ENCODE measurements around the gene PAMR1. TPM values are rescaled to one million over a fixed set of nuclear protein-coding genes. Genes with fewer than 3 reads are reported as not detected.

The PAMR1 gene
- polyA plus RNA-seq, 4 donors = 5.0 to 74.7 (median 15.9) TPM

GRCh38 chr11:35507688-35508087, 17.7 kb downstream of the PAMR1 start:
- DNase-seq (ENCODE audit: low read depth in 4 of 4, low spot score in 3 of 4) = no peak

GRCh38 chr11:35501776-35502175, 23.6 kb downstream of the PAMR1 start:
- no peak for DNase-seq (ENCODE audit: low read depth in 4 of 4, low spot score in 3 of 4)

- DNase-seq (ENCODE audit: low read depth in 4 of 4, low spot score in 3 of 4) = no peak
Observed at GRCh38 chr11:35500744-35501143, 24.7 kb downstream of the PAMR1 start.

GRCh38 chr11:35496416-35496815, 29.0 kb downstream of the PAMR1 start:
- no peak for DNase-seq (ENCODE audit: low read depth in 4 of 4, low spot score in 3 of 4)

GRCh38 chr11:35494957-35495490, 30.4 kb downstream of the PAMR1 start:
- no peak for DNase-seq (ENCODE audit: low read depth in 4 of 4, low spot score in 3 of 4)

- DNase-seq (ENCODE audit: low read depth in 4 of 4, low spot score in 3 of 4) = no peak
Observed at GRCh38 chr11:35491231-35491871, 34.1 kb downstream of the PAMR1 start.

GRCh38 chr11:35488117-35488516, 37.3 kb downstream of the PAMR1 start:
- DNase-seq (ENCODE audit: low read depth in 4 of 4, low spot score in 3 of 4) = no peak

- DNase-seq (ENCODE audit: low read depth in 4 of 4, low spot score in 3 of 4) = peak in 2 of 4 donors; percentile 35 to 43
Observed at GRCh38 chr11:35487532-35488078, 37.8 kb downstream of the PAMR1 start.

GRCh38 chr11:35486934-35487333, 38.5 kb downstream of the PAMR1 start:
- no peak for DNase-seq (ENCODE audit: low read depth in 4 of 4, low spot score in 3 of 4)

GRCh38 chr11:35486446-35486845, 39.0 kb downstream of the PAMR1 start:
- DNase-seq (ENCODE audit: low read depth in 4 of 4, low spot score in 3 of 4) = no peak

GRCh38 chr11:35485656-35486322, 39.6 kb downstream of the PAMR1 start:
- DNase-seq (ENCODE audit: low read depth in 4 of 4, low spot score in 3 of 4) = peak; percentile 54 to 71 (median 64)

GRCh38 chr11:35484435-35484834, 41.0 kb downstream of the PAMR1 start:
- no peak for DNase-seq (ENCODE audit: low read depth in 4 of 4, low spot score in 3 of 4)

GRCh38 chr11:35483131-35483820, 42.1 kb downstream of the PAMR1 start:
- no peak for DNase-seq (ENCODE audit: low read depth in 4 of 4, low spot score in 3 of 4)

GRCh38 chr11:35479731-35480130, 45.7 kb downstream of the PAMR1 start:
- no peak for DNase-seq (ENCODE audit: low read depth in 4 of 4, low spot score in 3 of 4)

GRCh38 chr11:35478471-35479091, 46.8 kb downstream of the PAMR1 start:
- no peak for DNase-seq (ENCODE audit: low read depth in 4 of 4, low spot score in 3 of 4)

- no peak for DNase-seq (ENCODE audit: low read depth in 4 of 4, low spot score in 3 of 4)
Observed at GRCh38 chr11:35477901-35478300, 47.5 kb downstream of the PAMR1 start.

GRCh38 chr11:35474688-35475087, 50.7 kb downstream of the PAMR1 start:
- no peak for DNase-seq (ENCODE audit: low read depth in 4 of 4, low spot score in 3 of 4)

GRCh38 chr11:35473795-35474374, 51.5 kb downstream of the PAMR1 start:
- no peak for DNase-seq (ENCODE audit: low read depth in 4 of 4, low spot score in 3 of 4)

- DNase-seq (ENCODE audit: low read depth in 4 of 4, low spot score in 3 of 4) = no peak
Observed at GRCh38 chr11:35470616-35471015, 54.8 kb downstream of the PAMR1 start.

GRCh38 chr11:35466058-35466457, 59.4 kb downstream of the PAMR1 start:
- no peak for DNase-seq (ENCODE audit: low read depth in 4 of 4, low spot score in 3 of 4)
